OCI-LY1 (cell line): ENCODE measurements around the gene SALL4.
"Not testable (repeated sequence)": the region's sequence is repeated elsewhere in the genome, so short reads cannot be mapped to it uniquely, and the experiment has no call there.

Source experiments
- CTCF ChIP-seq: fragments of 200-600 bp; sonication (generic), shearing (Covaris generic); IDR thresholded peaks from 2 replicates; pipeline ENCODE4 v1.5.1; 2017; ENCODE audit warnings: mild to moderate bottlenecking, antibody characterized with exemption, low read length, moderate library complexity, mixed read lengths
- EZH2 ChIP-seq: fragments of 200-600 bp; sonication (generic), shearing (Covaris generic); IDR thresholded peaks from 2 replicates; pipeline ENCODE4 v1.8.0; 2017; ENCODE audit warnings: borderline replicate concordance, mixed run types, mild to moderate bottlenecking, antibody characterized with exemption, low read length, moderate library complexity, mixed read lengths

- TF ChIP-seq CTCF, EZH2: not testable (repeated sequence)
These were observed 14.5 kb upstream of the SALL4 start for GRCh38 chr20:51816856-51817255.
